ENCODE measurements around the gene DUOX1.
A peak's percentile ranks its signal among the peaks of the same experiment; 100 is the strongest.

Gene DUOX1

GRCh38 chr15:45205192-45205591 is 75.4 kb downstream of the DUOX1 start:
- Mint-ChIP-seq H3K4me1 (peaks cover 3% of the 10 kb centered on the region), H3K4me3 (no peak overlapping the region), H3K27me3 (peaks cover 4% of the 10 kb centered on the region), H3K27ac (no peak overlapping the region), H3K36me3 (ENCODE audit: low read depth) (no peaks in the 10 kb centered on the region), H3K9me3 (no peaks in the 10 kb centered on the region)
- DNase-seq, result peak; percentile 74
- ATAC-seq, result peak; percentile 27

GRCh38 chr15:45212493-45212892 is 82.7 kb downstream of the DUOX1 start:
- Mint-ChIP-seq H3K27ac (no peak overlapping the region), H3K9me3 (no peaks in the 10 kb centered on the region), H3K4me1 (no peaks in the 10 kb centered on the region), H3K27me3 (no peaks in the 10 kb centered on the region), H3K4me3 (no peak overlapping the region), H3K36me3 (ENCODE audit: low read depth) (no peaks in the 10 kb centered on the region)
- DNase-seq (no peak), ATAC-seq (no peak)

All from activated naive CD8-positive, alpha-beta T cell treated with anti-CD3 and anti-CD28 coated beads, Interleukin-2, amount 50 U/mL, for 24 hours (primary cell).